ENCODE results near the gene KSR1.
A peak's percentile ranks its signal among the peaks of the same experiment; 100 is the strongest.
"Not testable (repeated sequence)": the region's sequence is repeated elsewhere in the genome, so short reads cannot be mapped to it uniquely, and the experiment has no call there.

KSR1 gene

GRCh38 chr17:27426471-27426870 is 29.8 kb upstream of the KSR1 start:
- not testable (repeated sequence) for DNase-seq (ENCODE audit: low read depth)

GRCh38 chr17:27427166-27427862 is 28.9 kb upstream of the KSR1 start:
- DNase-seq (ENCODE audit: low read depth) = not testable (repeated sequence)

GRCh38 chr17:27428781-27429505 is 27.3 kb upstream of the KSR1 start:
- no peak for DNase-seq (ENCODE audit: low read depth)

GRCh38 chr17:27429666-27430382 is 26.4 kb upstream of the KSR1 start:
- no peak for DNase-seq (ENCODE audit: low read depth)

GRCh38 chr17:27430383-27430840 is 25.8 kb upstream of the KSR1 start:
- no peak for DNase-seq (ENCODE audit: low read depth)

GRCh38 chr17:27430882-27431491 is 25.3 kb upstream of the KSR1 start:
- no peak for DNase-seq (ENCODE audit: low read depth)

- DNase-seq (ENCODE audit: low read depth) = no peak
Observed at GRCh38 chr17:27433521-27433920, 22.7 kb upstream of the KSR1 start.

GRCh38 chr17:27435431-27436070 is 20.7 kb upstream of the KSR1 start:
- not testable (repeated sequence) for DNase-seq (ENCODE audit: low read depth)

- no peak for DNase-seq (ENCODE audit: low read depth)
Observed at GRCh38 chr17:27438348-27438998, 17.8 kb upstream of the KSR1 start.

GRCh38 chr17:27439342-27439741 is 16.9 kb upstream of the KSR1 start:
- no peak for DNase-seq (ENCODE audit: low read depth)

- no peak for DNase-seq (ENCODE audit: low read depth)
Observed at GRCh38 chr17:27442702-27443101, 13.5 kb upstream of the KSR1 start.

GRCh38 chr17:27443491-27443890 is 12.8 kb upstream of the KSR1 start:
- DNase-seq (ENCODE audit: low read depth) = no peak

GRCh38 chr17:27445971-27446370 is 10.3 kb upstream of the KSR1 start:
- DNase-seq (ENCODE audit: low read depth) = no peak

GRCh38 chr17:27446569-27447301 is 9.5 kb upstream of the KSR1 start:
- DNase-seq (ENCODE audit: low read depth) = peak; percentile 57

GRCh38 chr17:27448534-27448933 is 7.7 kb upstream of the KSR1 start:
- not testable (repeated sequence) for DNase-seq (ENCODE audit: low read depth)

- no peak for DNase-seq (ENCODE audit: low read depth)
Observed at GRCh38 chr17:27449541-27449940, 6.7 kb upstream of the KSR1 start.

GRCh38 chr17:27449988-27450387 is 6.3 kb upstream of the KSR1 start:
- no peak for DNase-seq (ENCODE audit: low read depth)

GRCh38 chr17:27450416-27450815 is 5.8 kb upstream of the KSR1 start:
- DNase-seq (ENCODE audit: low read depth) = no peak

- DNase-seq (ENCODE audit: low read depth) = no peak
Observed at GRCh38 chr17:27451906-27452305, 4.3 kb upstream of the KSR1 start.

GRCh38 chr17:27452828-27453227 is 3.4 kb upstream of the KSR1 start:
- DNase-seq (ENCODE audit: low read depth) = no peak

- DNase-seq (ENCODE audit: low read depth) = no peak
Observed at GRCh38 chr17:27453471-27453870, 2.8 kb upstream of the KSR1 start.
